HG03457 (cell line): ENCODE measurements around the gene EMD.
"Not testable (repeated sequence)": the region's sequence is repeated elsewhere in the genome, so short reads cannot be mapped to it uniquely, and the experiment has no call there.

Experiments
- ATAC-seq: cut with Tn5 transposase; IDR thresholded peaks from one replicate; pipeline ENCODE4 v1.9.1; 2021; ENCODE audit warnings: moderate number of reproducible peaks; ENCODE audit not compliant: unreplicated experiment

Gene EMD

DNA sequence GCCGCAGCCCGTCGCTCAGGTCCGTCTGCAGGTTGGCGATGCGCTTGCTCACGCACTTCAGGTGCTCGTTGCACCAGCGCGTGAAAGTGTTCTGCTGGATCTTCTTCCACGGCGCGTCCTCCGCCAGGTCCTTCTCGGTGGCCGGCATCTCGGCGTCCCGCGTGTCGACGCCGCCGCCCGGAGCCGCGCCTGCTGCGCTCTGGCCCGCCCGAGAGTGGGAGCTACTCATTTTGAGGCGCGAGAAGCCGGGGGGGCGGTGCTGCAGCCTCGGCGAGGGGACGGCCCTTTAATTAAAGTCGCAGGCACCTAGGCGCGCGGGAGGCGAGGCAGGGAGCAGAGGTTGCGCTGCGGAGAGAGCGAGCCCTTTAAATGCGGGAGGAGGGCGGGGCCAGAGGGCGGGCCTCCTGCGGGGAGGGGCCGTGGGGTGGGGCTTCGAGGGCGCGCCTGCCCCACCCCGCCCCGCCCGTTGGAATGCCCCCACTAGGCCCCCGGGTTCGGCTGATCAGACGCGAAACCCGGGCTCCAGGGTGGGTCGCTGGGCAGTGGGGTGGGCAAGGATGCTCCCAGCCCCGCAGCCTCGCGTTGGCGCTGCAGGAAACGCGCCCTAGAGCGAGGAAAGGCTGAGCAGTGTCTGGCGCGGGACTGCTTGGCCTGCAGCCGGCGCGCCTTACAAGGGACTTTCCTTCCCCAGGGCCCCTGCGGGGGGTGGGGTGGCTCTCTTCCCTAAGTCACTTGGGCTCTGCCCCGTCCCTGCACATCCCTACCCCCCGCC, 7.9 kb upstream of the EMD start:
- ATAC-seq: peak; percentile 41

DNA sequence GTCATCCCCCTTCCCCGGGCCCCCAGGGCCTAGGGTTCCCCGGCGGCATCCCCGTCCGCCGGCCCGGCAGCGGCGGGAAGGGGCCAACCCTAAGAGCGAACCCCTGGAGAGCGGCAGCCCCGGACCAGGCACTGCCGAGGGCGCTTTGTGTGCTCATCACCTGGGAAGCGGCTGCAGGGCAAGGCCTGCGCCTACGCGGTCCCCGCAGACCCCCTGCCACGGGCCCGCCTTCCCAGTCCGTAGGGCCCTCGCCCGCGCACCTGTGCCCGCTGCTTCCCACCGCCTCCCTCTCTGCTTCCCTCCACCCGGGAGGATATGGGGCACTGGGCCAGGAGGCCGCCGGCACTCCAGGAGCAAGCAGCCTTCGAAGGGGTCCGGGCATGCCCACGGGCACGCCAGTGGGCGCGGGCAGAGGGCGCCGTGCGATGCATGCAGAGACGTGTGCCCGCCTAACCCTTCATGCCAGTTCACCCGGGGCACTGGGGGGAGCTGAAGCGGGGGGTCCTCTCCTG, 7.2 kb upstream of the EMD start:
- no peak for ATAC-seq

DNA sequence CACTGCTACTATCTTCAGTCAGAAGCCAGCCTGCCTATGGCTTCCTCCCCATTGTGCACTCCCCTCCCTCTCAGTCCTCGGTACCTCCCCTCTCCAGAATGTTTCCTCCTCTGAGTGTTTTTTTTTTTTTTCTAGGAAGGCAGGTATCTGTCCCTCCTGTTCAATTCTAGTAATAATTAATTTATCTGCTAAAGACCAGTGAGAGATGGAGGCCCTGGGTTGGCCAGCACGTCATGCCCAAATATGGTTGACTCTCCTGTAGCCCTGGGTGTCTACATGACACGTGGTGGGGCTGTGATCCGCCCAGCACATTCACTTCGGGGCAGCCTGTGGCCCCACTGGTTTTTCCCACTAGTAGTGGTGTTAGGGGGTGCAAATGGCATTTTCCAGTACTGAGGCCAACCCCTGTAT, 6.5 kb upstream of the EMD start:
- ATAC-seq: no peak

DNA sequence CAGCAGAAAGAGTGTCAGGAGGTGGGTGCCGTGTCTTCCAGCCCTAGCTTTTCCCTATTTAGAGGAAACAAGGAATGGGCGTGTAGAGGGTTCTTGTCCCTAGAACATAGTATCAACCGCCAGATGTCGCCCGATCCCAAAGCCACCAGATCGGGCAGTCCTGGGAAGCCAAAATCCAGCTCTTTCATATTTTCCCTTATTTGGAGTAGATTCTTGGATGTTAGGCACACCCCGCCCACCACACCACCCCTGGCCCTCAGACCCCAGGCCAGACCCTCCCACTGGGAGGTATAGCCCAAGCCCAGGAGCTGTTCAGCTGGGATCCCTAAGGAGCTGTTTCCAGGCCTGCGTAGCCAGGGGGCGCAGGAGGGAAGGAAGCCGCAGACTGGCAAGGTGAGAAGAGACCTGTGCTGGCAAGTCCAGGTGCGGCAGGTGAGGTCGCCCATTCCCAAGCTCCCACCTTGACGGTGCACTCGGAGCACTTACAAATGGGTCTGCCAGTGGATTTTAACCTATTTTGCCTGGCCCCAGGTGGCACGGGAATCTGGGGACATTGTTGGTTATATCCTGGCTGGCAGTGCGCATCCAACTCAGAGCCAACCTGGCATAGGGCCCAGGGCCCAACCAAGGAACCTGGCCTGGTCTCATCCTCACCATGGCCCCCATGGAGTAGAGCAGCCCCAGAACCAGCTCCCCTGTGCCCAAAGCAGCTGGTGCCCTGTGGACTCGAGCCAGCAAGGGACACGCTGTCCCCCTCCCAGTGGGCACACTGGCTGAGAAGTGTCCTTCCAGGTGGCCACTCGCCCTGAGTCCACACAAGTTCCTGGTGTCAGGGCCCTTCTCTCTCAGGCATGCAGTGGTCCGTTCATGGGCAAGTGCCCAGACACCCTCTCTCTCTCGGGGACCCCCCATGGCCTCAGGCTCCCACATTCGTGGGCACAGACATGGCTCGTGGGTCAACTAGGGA, 5.5 kb upstream of the EMD start:
- ATAC-seq: no peak

DNA sequence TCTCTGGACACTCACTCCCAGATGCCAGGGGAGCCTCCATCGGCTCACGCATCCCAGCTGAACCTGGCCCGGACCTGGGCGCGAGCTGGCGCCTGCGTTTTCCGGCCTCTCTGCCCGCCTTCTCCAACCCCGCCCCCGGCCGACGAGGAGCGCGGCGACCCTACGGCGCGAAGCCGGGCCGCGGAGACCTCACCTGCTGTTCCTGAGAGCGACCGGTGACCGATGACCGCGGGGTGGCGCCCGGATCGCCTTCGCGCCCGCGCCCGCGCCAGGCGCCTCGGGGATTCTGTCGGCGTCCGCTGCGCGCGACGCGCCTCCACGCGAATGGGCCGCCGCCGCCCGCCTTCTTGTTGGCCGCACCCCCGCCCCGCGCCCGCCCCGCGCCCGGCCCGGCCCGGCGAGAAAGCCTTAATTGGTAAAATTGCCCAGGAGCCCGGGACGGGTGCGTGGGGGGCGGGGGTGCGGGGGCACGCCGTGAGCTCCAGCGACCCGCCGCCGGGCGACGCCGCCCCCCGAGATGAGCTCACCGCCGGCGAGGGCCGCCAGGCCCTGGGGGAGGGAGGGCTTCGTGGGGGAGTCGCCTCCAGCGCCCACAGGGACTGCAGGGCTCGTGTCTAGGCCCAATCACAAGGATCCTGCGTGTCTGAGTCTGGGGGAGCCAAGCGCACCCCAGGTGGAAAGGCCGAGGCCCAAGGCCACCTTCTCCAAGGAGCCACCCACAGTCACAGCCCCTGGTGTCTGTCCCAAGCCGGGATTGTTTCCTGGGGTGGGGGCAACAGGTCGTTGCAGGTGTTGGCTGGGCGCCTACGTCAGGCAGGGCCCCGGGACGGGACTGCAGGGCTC, 4.6 kb upstream of the EMD start, which contains the start of gene FLNA:
Gene FLNA, minus strand, starts transcription at position 322 of the 843 bp plus-strand sequence. CDS start 3,389 bp downstream, outside the sequence.
- ATAC-seq: no peak

DNA sequence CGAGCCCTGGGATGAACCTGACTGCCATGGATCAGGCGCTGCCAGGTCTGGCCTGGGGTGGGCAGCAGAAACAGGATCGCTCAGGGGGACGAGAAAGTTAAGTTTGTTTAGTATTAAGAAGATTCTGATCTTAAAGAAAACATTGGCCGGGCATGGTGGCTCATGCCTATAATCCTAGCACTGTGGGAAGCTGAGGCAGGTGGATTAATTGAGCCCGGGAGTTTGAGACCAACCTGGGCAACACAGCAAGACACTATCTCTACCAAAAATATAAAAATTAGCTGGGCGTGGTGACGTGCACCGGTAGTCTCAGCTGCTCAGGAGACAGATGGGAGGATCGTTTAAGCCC, 4.0 kb upstream of the EMD start:
- ATAC-seq: no peak

DNA sequence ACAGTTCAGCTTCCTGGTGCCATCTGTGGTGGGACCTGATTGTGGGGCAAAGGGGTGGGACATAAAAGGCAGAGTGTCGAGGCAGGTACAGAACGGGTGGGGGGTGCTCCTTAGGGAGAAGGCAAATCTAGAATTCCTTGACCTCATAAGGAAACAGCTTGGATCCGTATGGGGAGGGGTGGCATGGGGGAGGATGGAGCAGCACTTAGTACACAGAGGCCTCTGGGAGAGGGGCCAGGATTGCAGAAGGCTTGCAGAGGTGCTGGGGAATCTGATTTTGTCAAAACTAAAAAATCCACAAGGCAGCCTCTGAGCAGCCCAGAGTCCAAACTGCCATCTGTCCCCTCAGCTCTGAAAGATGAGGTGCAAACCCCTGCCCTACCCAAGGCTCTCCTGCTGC, 2.3 kb upstream of the EMD start:
- no peak for ATAC-seq

DNA sequence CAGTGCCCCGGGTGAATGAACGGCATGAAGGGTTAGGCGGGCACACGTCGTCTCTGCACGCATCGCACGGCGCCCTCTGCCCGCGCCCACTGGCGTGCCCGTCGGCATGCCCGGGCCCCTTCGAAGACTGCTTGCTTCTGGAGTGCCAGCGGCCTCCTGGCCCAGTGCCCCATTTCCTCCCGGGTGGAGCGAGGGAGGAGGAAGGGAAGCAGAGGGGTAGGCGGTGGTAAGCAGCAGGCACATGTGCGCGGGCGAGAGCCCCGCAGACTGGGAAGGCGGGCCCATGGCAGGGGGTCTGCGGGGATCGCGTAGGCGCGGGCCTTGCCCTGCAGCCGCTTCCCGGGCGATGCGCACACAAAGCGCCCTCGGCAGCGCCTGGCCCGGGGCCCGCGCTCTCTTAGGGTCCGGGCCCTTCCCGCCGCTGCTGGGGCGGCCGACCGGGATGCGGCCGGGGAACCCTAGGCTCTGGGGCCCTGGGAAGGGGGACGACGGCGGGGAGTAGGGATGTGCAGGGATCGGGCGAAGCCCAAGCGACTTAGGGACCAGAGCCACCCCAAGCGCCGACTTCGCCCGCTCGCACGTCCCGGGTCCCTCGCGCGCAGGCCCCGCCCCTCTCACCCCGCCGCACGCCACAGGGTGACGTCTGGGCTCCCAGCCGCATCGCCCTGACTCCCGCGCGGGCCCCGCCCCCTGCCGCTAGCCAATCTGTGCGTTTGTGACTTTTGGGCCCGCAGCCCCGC, 866 bp upstream of the EMD start:
- peak; percentile 58 for ATAC-seq

DNA sequence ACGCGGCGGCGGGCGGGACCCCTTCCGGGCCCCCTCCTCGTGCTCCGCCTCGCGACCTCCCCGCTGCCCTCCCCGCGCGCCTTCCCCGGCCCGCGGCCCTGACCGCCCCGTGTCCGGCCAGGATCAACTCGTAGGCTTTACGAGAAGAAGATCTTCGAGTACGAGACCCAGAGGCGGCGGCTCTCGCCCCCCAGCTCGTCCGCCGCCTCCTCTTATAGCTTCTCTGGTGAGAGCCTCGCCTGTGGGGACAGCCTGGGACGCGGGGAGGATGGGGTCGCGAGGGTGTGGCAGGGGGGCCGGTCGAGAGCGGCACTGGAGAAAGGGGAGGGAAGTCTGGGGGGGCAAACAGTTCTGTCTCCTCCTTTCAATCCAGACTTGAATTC, 465 bp downstream of the EMD start:
- no peak for ATAC-seq

DNA sequence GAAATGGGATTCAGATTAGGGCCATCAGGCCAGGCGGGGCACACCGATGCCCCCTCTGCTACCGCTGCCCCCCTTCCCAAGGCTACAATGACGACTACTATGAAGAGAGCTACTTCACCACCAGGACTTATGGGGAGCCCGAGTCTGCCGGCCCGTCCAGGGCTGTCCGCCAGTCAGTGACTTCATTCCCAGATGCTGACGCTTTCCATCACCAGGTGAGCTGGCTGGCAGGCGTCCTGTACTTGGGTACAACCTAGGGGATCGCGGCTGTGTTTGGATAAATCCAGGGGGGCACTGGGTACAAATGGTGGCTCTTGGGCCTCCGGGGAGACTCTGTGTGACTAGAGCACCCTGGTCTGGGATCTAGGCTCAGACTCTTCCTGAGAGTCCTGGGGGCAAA, 1.1 kb downstream of the EMD start:
- no peak for ATAC-seq

DNA sequence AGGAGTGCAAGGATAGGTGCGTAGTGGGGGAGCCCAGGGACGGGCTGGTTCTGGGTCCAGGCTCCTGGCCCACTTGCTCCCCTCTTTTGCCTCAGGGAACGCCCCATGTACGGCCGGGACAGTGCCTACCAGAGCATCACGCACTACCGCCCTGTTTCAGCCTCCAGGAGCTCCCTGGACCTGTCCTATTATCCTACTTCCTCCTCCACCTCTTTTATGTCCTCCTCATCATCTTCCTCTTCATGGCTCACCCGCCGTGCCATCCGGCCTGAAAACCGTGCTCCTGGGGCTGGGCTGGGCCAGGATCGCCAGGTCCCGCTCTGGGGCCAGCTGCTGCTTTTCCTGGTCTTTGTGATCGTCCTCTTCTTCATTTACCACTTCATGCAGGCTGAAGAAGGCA, 1.7 kb downstream of the EMD start:
- no peak for ATAC-seq

DNA sequence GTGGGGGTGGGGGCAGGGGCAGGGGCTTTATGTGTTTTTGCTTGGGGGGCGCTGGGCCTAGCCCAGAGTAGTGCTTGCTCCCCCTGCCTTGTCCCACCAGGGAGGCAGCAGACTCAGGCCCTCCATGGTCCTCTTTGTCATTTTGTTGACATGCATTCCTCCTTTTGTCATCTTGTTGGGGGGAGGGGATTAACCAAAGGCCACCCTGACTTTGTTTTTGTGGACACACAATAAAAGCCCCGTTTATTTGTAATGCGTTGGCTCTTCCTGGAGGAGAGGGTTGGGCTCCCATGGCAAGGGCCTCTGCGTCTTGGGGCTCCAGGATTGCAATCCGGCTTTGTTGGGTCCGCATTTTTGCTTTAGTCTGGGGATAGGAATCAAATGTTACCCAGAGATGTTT, 2.2 kb downstream of the EMD start:
- ATAC-seq: no peak

DNA sequence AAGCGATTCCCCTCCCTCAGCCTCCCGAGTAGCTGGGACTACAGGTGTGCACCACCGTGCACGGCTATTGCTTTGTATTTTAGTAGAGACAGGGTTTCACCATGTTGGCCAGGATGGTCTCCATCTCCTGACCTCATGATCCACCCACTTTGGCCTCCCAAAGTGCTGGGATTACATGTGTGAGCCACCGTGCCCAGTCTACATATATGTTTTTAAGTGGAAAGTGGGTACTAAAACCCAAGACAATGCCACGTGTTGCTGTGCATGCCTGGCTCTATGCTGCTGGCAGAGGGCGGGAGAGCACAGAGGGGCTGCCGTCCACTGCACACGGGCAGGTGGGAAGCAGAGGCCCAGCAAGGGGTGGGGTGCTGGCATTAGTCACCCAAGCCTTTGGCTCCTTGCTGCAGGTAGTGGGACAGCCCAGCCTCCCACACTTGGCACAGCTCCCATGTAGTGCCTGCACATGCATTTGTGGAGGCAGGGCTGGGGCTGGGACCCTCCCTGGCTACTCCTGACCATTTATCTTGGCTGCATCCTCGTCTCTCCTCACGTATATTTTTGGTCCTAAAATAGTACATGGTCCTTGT, 3.5 kb downstream of the EMD start:
- ATAC-seq: no peak

DNA sequence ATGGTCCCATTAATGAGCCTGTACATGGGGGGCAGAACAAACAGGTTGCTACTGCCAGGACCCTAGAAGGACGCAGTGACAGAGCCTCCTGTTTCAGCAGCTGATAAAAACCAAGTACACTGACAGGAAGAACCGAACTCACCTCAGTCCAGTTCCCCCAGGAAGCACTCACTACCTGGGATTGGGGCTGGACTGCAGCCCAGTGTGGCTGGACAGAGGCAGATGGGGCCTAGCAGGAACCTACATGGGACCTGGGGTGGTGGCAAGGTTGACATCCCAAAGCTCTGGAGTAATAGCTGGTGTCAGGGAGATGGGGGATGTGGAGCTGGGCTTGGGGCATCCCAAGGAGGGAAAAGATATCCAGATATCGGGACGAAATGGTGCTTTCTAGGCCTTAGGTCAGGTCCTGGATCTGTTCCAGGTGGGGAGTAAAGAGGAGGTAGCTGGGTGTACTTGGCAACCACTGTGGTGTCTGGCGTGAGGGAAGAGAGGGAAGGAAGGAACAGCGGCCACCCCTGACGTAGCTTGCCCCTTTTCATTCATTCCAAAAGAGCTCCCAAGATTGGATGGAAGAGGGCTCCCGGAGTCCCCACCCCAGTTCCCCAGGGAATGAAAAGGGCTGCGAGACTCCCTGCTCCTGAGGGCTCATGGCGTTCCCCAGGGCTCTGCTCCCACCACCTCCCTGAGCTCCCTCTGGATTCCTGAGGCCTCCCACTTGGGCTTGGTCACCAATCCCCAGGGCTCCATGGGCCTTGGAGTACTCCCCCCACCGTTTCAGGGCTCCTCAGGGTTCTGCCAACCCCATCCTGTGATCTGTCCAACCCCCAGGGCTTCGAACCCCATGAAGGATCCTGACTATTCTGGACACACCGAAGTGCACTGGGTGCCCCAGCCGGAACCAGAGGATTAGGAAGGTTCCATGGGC, 4.5 kb downstream of the EMD start:
- no peak for ATAC-seq

DNA sequence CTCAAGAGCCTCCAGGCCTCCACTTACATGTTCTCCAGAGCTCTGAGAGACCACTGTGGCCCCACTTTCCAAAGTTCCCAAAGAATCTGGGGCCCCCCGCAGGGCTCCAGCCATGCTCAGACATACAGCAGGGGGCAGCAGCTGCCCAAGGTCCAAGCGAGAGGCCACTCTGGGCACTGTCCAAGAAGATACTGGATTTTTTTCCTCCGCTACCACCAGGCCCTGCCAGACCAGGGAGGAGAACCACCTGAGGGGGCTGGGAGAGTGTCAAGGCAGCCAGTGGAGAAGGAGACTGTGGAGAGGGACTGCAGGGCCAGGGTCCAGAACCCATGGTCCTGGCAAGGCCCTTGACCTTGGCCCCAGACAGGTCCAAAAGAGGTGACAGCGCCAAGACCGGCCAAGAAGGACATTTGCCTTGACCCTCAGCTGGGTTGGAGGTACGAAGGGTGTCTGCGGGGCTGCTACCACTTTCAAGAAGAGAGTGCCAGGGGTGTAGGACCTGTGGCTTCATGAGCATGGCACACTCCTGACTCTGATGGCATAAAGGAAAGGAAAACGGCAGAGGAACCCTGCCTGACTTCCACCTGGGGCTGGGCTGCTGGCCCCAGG, 5.3 kb downstream of the EMD start:
- no peak for ATAC-seq

DNA sequence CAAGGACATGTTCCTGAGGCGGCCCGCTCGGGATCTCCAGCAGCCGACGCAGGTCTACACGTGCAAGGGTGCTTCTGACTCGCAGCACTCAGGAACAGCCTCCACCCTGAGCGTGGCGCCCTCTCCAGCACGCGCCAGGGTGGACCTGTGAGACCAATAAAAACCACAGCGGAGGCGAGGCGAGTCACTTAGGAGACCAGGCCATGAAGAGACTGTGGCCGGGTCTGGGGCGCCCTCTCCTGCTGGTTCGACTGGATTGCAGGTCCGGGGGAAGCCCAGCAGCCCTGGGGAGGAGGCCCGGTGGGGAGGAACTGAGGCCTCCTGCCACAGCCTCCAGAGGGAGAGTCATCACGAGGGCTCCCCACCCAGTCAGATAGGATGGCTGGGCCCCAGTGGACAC, 9.0 kb downstream of the EMD start:
- ATAC-seq: not testable (repeated sequence)

DNA sequence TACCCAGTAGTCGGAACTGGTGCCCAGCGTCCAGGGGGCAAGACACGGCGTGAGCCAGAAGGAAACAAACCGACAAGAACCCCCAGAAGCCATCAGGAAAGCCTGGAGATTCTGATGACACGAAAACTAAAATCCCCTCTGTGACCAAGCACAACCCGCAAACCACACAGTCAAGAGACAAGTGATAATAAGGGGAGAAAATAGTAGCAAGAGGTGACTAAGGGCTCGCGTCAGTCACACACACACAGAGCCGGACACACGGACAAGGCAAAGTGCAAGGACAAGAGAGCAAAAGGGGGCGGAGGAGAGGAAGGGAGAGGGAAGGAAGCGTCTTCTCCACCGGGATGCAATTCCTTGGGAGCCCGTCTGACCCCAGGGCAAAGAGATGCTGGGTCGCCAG, 9.6 kb downstream of the EMD start:
- not testable (repeated sequence) for ATAC-seq
